H9 (cell line): ENCODE data around the gene CCDC134. TPM values are rescaled to one million over a fixed set of nuclear protein-coding genes. Genes with fewer than 3 reads are reported as not detected.

Source experiments
- DNase-seq: peaks from one replicate; pipeline ENCODE4 v3.0.0-alpha.2; 2017
- H2AFZ ChIP-seq: one replicate; pipeline ENCODE4 v1.6.1; 2013; ENCODE audit warnings: mild to moderate bottlenecking, low read length, control low read depth, moderate library complexity
- H2AK5ac ChIP-seq: 2 replicates; pipeline ENCODE4 v1.6.1; 2013; ENCODE audit warnings: low read length, control low read depth, mixed read lengths; ENCODE audit not compliant: insufficient read length
- H2BK120ac ChIP-seq: one replicate; pipeline ENCODE4 v1.6.1; 2013; ENCODE audit warnings: low read depth, mild to moderate bottlenecking, low read length, control low read depth, inconsistent platforms; ENCODE audit not compliant: poor library complexity, severe bottlenecking
- H2BK12ac ChIP-seq: 2 replicates; pipeline ENCODE4 v1.6.1; 2013; ENCODE audit warnings: low read length, control low read depth, mixed read lengths, low read depth; ENCODE audit not compliant: insufficient read length
- H2BK15ac ChIP-seq: 2 replicates; pipeline ENCODE4 v1.6.1; 2013; ENCODE audit warnings: low read depth, low read length, control low read depth
- H2BK20ac ChIP-seq: one replicate; pipeline ENCODE4 v1.6.1; 2013; ENCODE audit warnings: low read depth, mild to moderate bottlenecking, low read length, control low read depth, inconsistent platforms; ENCODE audit not compliant: poor library complexity, severe bottlenecking
- H2BK5ac ChIP-seq: 2 replicates; pipeline ENCODE4 v1.6.1; 2013; ENCODE audit warnings: low read length, control low read depth, mixed read lengths; ENCODE audit not compliant: insufficient read length
- H3K14ac ChIP-seq: 2 replicates; pipeline ENCODE4 v1.6.1; 2013; ENCODE audit warnings: low read length, control low read depth; ENCODE audit not compliant: insufficient read depth
- H3K18ac ChIP-seq: 2 replicates; pipeline ENCODE4 v1.6.1; 2013; ENCODE audit warnings: low read depth, mild to moderate bottlenecking, mixed read lengths, low read length, control low read depth; ENCODE audit not compliant: insufficient read length
- H3K23ac ChIP-seq: 2 replicates; pipeline ENCODE4 v1.6.1; 2013; ENCODE audit warnings: low read length, control low read depth, mixed read lengths, low read depth; ENCODE audit not compliant: insufficient read length
- H3K23me2 ChIP-seq: 2 replicates; pipeline ENCODE4 v1.6.1; 2013; ENCODE audit warnings: low read depth, mild to moderate bottlenecking, mixed read lengths, low read length, control low read depth; ENCODE audit not compliant: insufficient read length, poor library complexity, severe bottlenecking
- H3K27ac ChIP-seq: 2 replicates; pipeline ENCODE4 v1.5.1; 2013; ENCODE audit warnings: low read length, control low read depth, mixed read lengths, low read depth; ENCODE audit not compliant: insufficient read length
- H3K27me3 ChIP-seq: 2 replicates; pipeline ENCODE4 v1.6.1; 2013; ENCODE audit warnings: low read length, control low read depth, inconsistent platforms; ENCODE audit not compliant: insufficient read depth
- H3K4ac ChIP-seq: 2 replicates; pipeline ENCODE4 v1.6.1; 2013; ENCODE audit warnings: low read depth, mild to moderate bottlenecking, control low read depth, inconsistent platforms, low read length, moderate library complexity
- H3K4me1 ChIP-seq: 2 replicates; pipeline ENCODE4 v1.6.1; 2013; ENCODE audit warnings: low read length, control low read depth, inconsistent platforms; ENCODE audit not compliant: insufficient read depth
- H3K4me2 ChIP-seq: 2 replicates; pipeline ENCODE4 v1.6.1; 2013; ENCODE audit warnings: low read length, control low read depth, mixed read lengths; ENCODE audit not compliant: insufficient read length, insufficient read depth
- H3K56ac ChIP-seq: 2 replicates; pipeline ENCODE4 v1.6.1; 2013; ENCODE audit warnings: low read depth, mild to moderate bottlenecking, mixed read lengths, low read length, control low read depth; ENCODE audit not compliant: insufficient read length
- H3K79me1 ChIP-seq: 2 replicates; pipeline ENCODE4 v1.6.1; 2013; ENCODE audit warnings: low read depth, mild to moderate bottlenecking, moderate library complexity, low read length, control low read depth, inconsistent platforms; ENCODE audit not compliant: insufficient read depth, poor library complexity, severe bottlenecking
- H3K79me2 ChIP-seq: 2 replicates; pipeline ENCODE4 v1.6.1; 2013; ENCODE audit warnings: low read length, control low read depth, inconsistent platforms; ENCODE audit not compliant: insufficient read depth
- H3K9ac ChIP-seq: 2 replicates; pipeline ENCODE4 v1.6.1; 2013; ENCODE audit warnings: low read length, control low read depth, mixed read lengths; ENCODE audit not compliant: insufficient read length; ENCODE audit errors: extremely low read depth
- H3K9me3 ChIP-seq: one replicate; pipeline ENCODE4 v1.6.1; 2013; ENCODE audit warnings: low read depth, low read length, inconsistent platforms; ENCODE audit not compliant: control insufficient read depth
- H3T11ph ChIP-seq: one replicate; pipeline ENCODE4 v1.6.1; 2013; ENCODE audit warnings: mild to moderate bottlenecking, low read length, control low read depth, inconsistent platforms
- H4K20me1 ChIP-seq: one replicate; pipeline ENCODE4 v1.6.1; 2013; ENCODE audit not compliant: control insufficient read depth, insufficient read length, insufficient read depth
- H4K5ac ChIP-seq: 2 replicates; pipeline ENCODE4 v1.6.1; 2013; ENCODE audit warnings: low read depth, mild to moderate bottlenecking, mixed read lengths, low read length, control low read depth; ENCODE audit not compliant: insufficient read length
- H4K8ac ChIP-seq: replicated peaks from 2 replicates; pipeline ENCODE4 v1.6.1; 2013; ENCODE audit warnings: low read length, control low read depth, mixed read lengths, low read depth; ENCODE audit not compliant: insufficient read length
- H4K91ac ChIP-seq: 2 replicates; pipeline ENCODE4 v1.6.1; 2013; ENCODE audit warnings: low read depth, mild to moderate bottlenecking, moderate library complexity, mixed read lengths, low read length, control low read depth; ENCODE audit not compliant: insufficient read length
- H3K27ac Mint-ChIP-seq, 3 experiments: 2 replicates in 2 of 3; 3 replicates in 1 of 3; pipeline ENCODE4 v1.8.0; 2020 to 2021; ENCODE audit warnings: mixed read lengths in 3 of 3, mild to moderate bottlenecking in 1 of 3, moderate library complexity in 1 of 3
- H3K27me3 Mint-ChIP-seq: 2 replicates; pipeline ENCODE4 v1.8.0; 2021; ENCODE audit warnings: low read depth, mild to moderate bottlenecking, moderate library complexity, mixed read lengths
- H3K36me3 Mint-ChIP-seq, 3 experiments: 2 replicates in 2 of 3; 3 replicates in 1 of 3; pipeline ENCODE4 v1.8.0; 2020 to 2021; ENCODE audit warnings: low read depth in 3 of 3, mixed read lengths in 3 of 3; ENCODE audit not compliant: insufficient read depth in 1 of 3
- H3K4me1 Mint-ChIP-seq, 2 experiments: 2 replicates each; pipeline ENCODE4 v1.8.0; 2020; ENCODE audit warnings: mixed read lengths in 2 of 2
- H3K4me3 Mint-ChIP-seq, 2 experiments: 2 replicates in 1 of 2; 3 replicates in 1 of 2; pipeline ENCODE4 v1.8.0; 2020 to 2021; ENCODE audit warnings: mild to moderate bottlenecking in 2 of 2, mixed read lengths in 2 of 2, moderate library complexity in 1 of 2
- H3K9me3 Mint-ChIP-seq, 2 experiments: 2 replicates in 1 of 2; 3 replicates in 1 of 2; pipeline ENCODE4 v1.8.0; 2020; ENCODE audit warnings: mild to moderate bottlenecking in 2 of 2, mixed read lengths in 2 of 2, moderate library complexity in 1 of 2
- WGBS: extraction: QIAGEN DNeasy Blood & Tissue Kit; methylation state at CpG from one replicate; pipeline ENCODE4 v1.1.7; 2013; ENCODE audit warnings: missing lambda C conversion rate, low lambda C conversion rate, mixed read lengths; ENCODE audit not compliant: insufficient read length; ENCODE audit errors: extremely low coverage; 5-methylcytosine and 5-hydroxymethylcytosine counted together
- total RNA-seq: library from RNA; stranded (reverse); gene quantifications from 2 replicates; pipeline ENCODE4 v1.2.1, GENCODE V29; 2021
- TF ChIP-seq, protein P1 (sequence below): fragments of 200-600 bp; sonication (generic); conservative IDR thresholded peaks from 3 replicates; pipeline ENCODE4 v1.8.0; 2021; ENCODE audit warnings: antibody characterized with exemption, mild to moderate bottlenecking

The CCDC134 gene
- total RNA-seq, 1 experiment from 2014 or later = 20.7 TPM

DNA sequence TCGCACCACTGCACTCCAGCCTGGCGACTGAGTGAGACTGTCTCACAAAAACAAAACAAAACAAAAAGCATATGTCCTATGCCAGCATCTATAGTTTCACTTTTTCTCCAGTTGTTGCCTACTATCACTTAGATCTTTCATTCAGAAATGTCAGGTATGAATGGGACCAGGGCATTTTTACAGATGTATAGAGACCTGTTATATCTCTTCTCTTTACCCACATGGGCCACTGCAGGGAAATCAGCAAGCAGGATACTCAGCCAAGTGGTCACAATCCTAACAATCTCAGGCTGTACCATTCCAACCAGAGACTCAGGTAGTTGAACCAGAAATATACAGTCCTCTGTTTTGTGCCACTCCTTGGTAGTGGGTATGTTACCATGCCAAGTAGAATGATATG, 16.4 kb downstream of the CCDC134 start:
- peaks cover 9 to 57% (median 35%) of the 10 kb centered on the region in 3 experiments for H3K36me3 Mint-ChIP-seq

More for the DNA sequence above, 16.4 kb downstream of the CCDC134 start:
- Histone ChIP-seq H2BK15ac (no peak overlapping the region), H3K4me1 (no peaks in the 10 kb centered on the region), H2BK5ac (no peak overlapping the region), H2AK5ac (no peak overlapping the region), H4K20me1 (no peaks in the 10 kb centered on the region), H4K91ac (no peak overlapping the region), H4K8ac (no peak overlapping the region), H3K4ac (no peak overlapping the region), H3K18ac (no peak overlapping the region), H3T11ph (no peak overlapping the region), H3K79me2 (no peaks in the 10 kb centered on the region), H4K5ac (no peak overlapping the region), H3K56ac (no peak overlapping the region), H3K9me3 (no peaks in the 10 kb centered on the region), H3K23me2 (no peaks in the 10 kb centered on the region), H2BK12ac (no peak overlapping the region), H3K14ac (no peak overlapping the region), H2BK120ac (no peak overlapping the region), H2BK20ac (no peak overlapping the region), H3K23ac (no peak overlapping the region), H3K9ac (no peak overlapping the region), H3K4me2 (no peak overlapping the region), H3K27ac (no peak overlapping the region), H3K79me1 (no peaks in the 10 kb centered on the region), H3K27me3 (no peaks in the 10 kb centered on the region), H2AFZ (no peak overlapping the region)
- Mint-ChIP-seq H3K27ac (no peak overlapping the region; a peak in 1 of 7 replicates), H3K4me1 (peaks cover 0 to 8% of the 10 kb centered on the region in 2 experiments; a peak in 1 of 4 replicates), H3K4me3 (no peak overlapping the region), H3K27me3 (no peaks in the 10 kb centered on the region), H3K9me3 (no peaks in the 10 kb centered on the region)
- DNase-seq = no peak
- no CpG with 5 or more reads among the region's 2 CpGs for WGBS
- TF ChIP-seq, protein P1, sequence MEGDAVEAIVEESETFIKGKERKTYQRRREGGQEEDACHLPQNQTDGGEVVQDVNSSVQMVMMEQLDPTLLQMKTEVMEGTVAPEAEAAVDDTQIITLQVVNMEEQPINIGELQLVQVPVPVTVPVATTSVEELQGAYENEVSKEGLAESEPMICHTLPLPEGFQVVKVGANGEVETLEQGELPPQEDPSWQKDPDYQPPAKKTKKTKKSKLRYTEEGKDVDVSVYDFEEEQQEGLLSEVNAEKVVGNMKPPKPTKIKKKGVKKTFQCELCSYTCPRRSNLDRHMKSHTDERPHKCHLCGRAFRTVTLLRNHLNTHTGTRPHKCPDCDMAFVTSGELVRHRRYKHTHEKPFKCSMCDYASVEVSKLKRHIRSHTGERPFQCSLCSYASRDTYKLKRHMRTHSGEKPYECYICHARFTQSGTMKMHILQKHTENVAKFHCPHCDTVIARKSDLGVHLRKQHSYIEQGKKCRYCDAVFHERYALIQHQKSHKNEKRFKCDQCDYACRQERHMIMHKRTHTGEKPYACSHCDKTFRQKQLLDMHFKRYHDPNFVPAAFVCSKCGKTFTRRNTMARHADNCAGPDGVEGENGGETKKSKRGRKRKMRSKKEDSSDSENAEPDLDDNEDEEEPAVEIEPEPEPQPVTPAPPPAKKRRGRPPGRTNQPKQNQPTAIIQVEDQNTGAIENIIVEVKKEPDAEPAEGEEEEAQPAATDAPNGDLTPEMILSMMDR = no peak
